Astrocyte (in vitro differentiated cells and primary cell): ENCODE measurements around the gene ATRNL1.

ENCODE experiments used
- CTCF ChIP-seq: IDR thresholded peaks from 2 replicates; pipeline ENCODE4 v1.5.1; 2011; ENCODE audit warnings: low read depth, mild to moderate bottlenecking, inconsistent platforms, low read length, moderate library complexity; ENCODE audit not compliant: insufficient read depth
- EZH2 ChIP-seq: IDR thresholded peaks from 2 replicates; pipeline ENCODE4 v1.6.1; 2012; ENCODE audit warnings: mild to moderate bottlenecking, low read length, inconsistent platforms; ENCODE audit not compliant: insufficient read depth

GRCh38 chr10:115278294-115278693, 185.1 kb downstream of the ATRNL1 start:
- TF ChIP-seq EZH2 (no peak), CTCF (no peak)
